Natural killer cell treated with Interleukin-12 subunit alpha and Interleukin-12 subunit beta and Interleukin-15 and Interleukin-18, amount 100 ng/mL, for 72 hours (primary cell): ENCODE results near the gene VSNL1. TPM values are rescaled to one million over a fixed set of nuclear protein-coding genes. Genes with fewer than 3 reads are reported as not detected.

Experiments
- ATAC-seq, 2 donors: fragments of 150-1000 bp; cut with Tn5 transposase in 1 of 2; sonication (Bioruptor Pico), chemical (Tn5 transposase) in 1 of 2; 2 replicates each; pipeline ENCODE4 v1.10.0; 2021
- DNase-seq: peaks from one replicate; pipeline ENCODE4 v3.0.0; 2022; ENCODE audit warnings: low spot score
- H3K27ac Mint-ChIP-seq, 2 donors: 1 replicate in 1 of 2; 2 replicates in 1 of 2; pipeline ENCODE4 v1.8.0; 2022; ENCODE audit warnings: mixed read lengths in 2 of 2, mild to moderate bottlenecking in 1 of 2, moderate library complexity in 1 of 2
- H3K27me3 Mint-ChIP-seq, 2 donors: 1 replicate in 1 of 2; 2 replicates in 1 of 2; pipeline ENCODE4 v1.8.0; 2022; ENCODE audit warnings: mixed read lengths in 2 of 2
- H3K36me3 Mint-ChIP-seq: one replicate; pipeline ENCODE4 v1.8.0; 2022; ENCODE audit warnings: mixed read lengths
- H3K4me1 Mint-ChIP-seq, 2 donors: 1 replicate in 1 of 2; 2 replicates in 1 of 2; pipeline ENCODE4 v1.8.0; 2022; ENCODE audit warnings: low read depth in 2 of 2, mixed read lengths in 2 of 2, mild to moderate bottlenecking in 1 of 2
- H3K4me3 Mint-ChIP-seq: one replicate; pipeline ENCODE4 v1.8.0; 2022; ENCODE audit warnings: mixed read lengths
- H3K9me3 Mint-ChIP-seq: 2 replicates; pipeline ENCODE4 v1.8.0; 2022; ENCODE audit warnings: mixed read lengths
- total RNA-seq, 2 donors: library from RNA; stranded (reverse); gene quantifications; one replicate each; pipeline ENCODE4 v1.2.3, GENCODE V29; 2022

Gene VSNL1
- not detected for total RNA-seq

GRCh38 chr2:17540093-17540812 is at the start of gene VSNL1:
TSS of gene VSNL1 (plus strand) at chr2:17540696. CDS start at chr2:17592075, 51,379 bp downstream.
- peaks cover 4% of the 10 kb centered on the region for H3K9me3 Mint-ChIP-seq
- no peaks in the 10 kb centered on the region for H3K4me1 Mint-ChIP-seq
- DNase-seq (no peak), ATAC-seq (no peak)
- no peak within 1 kb of the TSS for H3K27ac Mint-ChIP-seq
- peaks cover 14% of the 10 kb centered on the region for H3K36me3 Mint-ChIP-seq
- H3K4me3 Mint-ChIP-seq = no peak within 1 kb of the TSS
- H3K27me3 Mint-ChIP-seq = peaks cover 36 to 56% of the 10 kb centered on the region in 2 donors

GRCh38 chr2:17495590-17495989 is 44.9 kb upstream of the VSNL1 start:
- Mint-ChIP-seq H3K27ac (no peak overlapping the region), H3K27me3 (no peaks in the 10 kb centered on the region), H3K4me1 (no peaks in the 10 kb centered on the region), H3K36me3 (no peaks in the 10 kb centered on the region), H3K4me3 (no peak overlapping the region), H3K9me3 (peaks cover 3% of the 10 kb centered on the region)
- ATAC-seq (no peak), DNase-seq (no peak)

GRCh38 chr2:17497718-17498117 is 42.8 kb upstream of the VSNL1 start:
- ATAC-seq (no peak), DNase-seq (no peak)
- peaks cover 3% of the 10 kb centered on the region for H3K9me3 Mint-ChIP-seq
- H3K27me3 Mint-ChIP-seq = no peaks in the 10 kb centered on the region
- H3K4me3 Mint-ChIP-seq = no peak overlapping the region
- no peaks in the 10 kb centered on the region for H3K4me1 Mint-ChIP-seq
- no peaks in the 10 kb centered on the region for H3K36me3 Mint-ChIP-seq
- no peak overlapping the region for H3K27ac Mint-ChIP-seq

- ATAC-seq = no peak
These were observed 33.5 kb upstream of the VSNL1 start for GRCh38 chr2:17506736-17507616.

GRCh38 chr2:17515652-17516051 is 24.8 kb upstream of the VSNL1 start:
- Mint-ChIP-seq H3K4me1 (no peaks in the 10 kb centered on the region), H3K27me3 (peaks cover 2 to 11% of the 10 kb centered on the region in 2 donors), H3K27ac (no peak overlapping the region)

More at GRCh38 chr2:17506736-17507616, 33.5 kb upstream of the VSNL1 start:
- no peak for DNase-seq
- H3K9me3 Mint-ChIP-seq = peaks cover 7% of the 10 kb centered on the region
- H3K36me3 Mint-ChIP-seq = no peaks in the 10 kb centered on the region
- H3K27me3 Mint-ChIP-seq = no peaks in the 10 kb centered on the region
- H3K27ac Mint-ChIP-seq = no peak overlapping the region
- H3K4me1 Mint-ChIP-seq = no peaks in the 10 kb centered on the region
- no peak overlapping the region for H3K4me3 Mint-ChIP-seq

GRCh38 chr2:17517481-17518211 is 22.9 kb upstream of the VSNL1 start:
- H3K27me3 Mint-ChIP-seq = peaks cover 2 to 16% of the 10 kb centered on the region in 2 donors
- no peak overlapping the region for H3K27ac Mint-ChIP-seq
- peaks cover 4% of the 10 kb centered on the region for H3K9me3 Mint-ChIP-seq
- DNase-seq (no peak), ATAC-seq (no peak)
- no peaks in the 10 kb centered on the region for H3K4me1 Mint-ChIP-seq
- no peak overlapping the region for H3K4me3 Mint-ChIP-seq
- no peaks in the 10 kb centered on the region for H3K36me3 Mint-ChIP-seq

More at GRCh38 chr2:17515652-17516051, 24.8 kb upstream of the VSNL1 start:
- Mint-ChIP-seq H3K4me3 (no peak overlapping the region), H3K36me3 (no peaks in the 10 kb centered on the region), H3K9me3 (peaks cover under 1% of the 10 kb centered on the region)
- no peak for ATAC-seq
- DNase-seq = no peak

- no peak for DNase-seq
These were observed 22.0 kb upstream of the VSNL1 start, which contains the start of gene RAD51AP2 for GRCh38 chr2:17518212-17519154. TSS of gene RAD51AP2 (minus strand) at chr2:17518440. CDS start at chr2:17518415, 25 bp downstream.

GRCh38 chr2:17519486-17519885 is 21.0 kb upstream of the VSNL1 start:
- Mint-ChIP-seq H3K27ac (no peak overlapping the region), H3K9me3 (peaks cover 4% of the 10 kb centered on the region), H3K27me3 (peaks cover 2 to 16% of the 10 kb centered on the region in 2 donors), H3K36me3 (no peaks in the 10 kb centered on the region), H3K4me1 (no peaks in the 10 kb centered on the region), H3K4me3 (no peak overlapping the region)
- ATAC-seq (no peak), DNase-seq (no peak)

More at GRCh38 chr2:17518212-17519154, 22.0 kb upstream of the VSNL1 start, which contains the start of gene RAD51AP2:
- peaks cover 2 to 16% of the 10 kb centered on the region in 2 donors for H3K27me3 Mint-ChIP-seq
- ATAC-seq = no peak
- H3K9me3 Mint-ChIP-seq = peaks cover 4% of the 10 kb centered on the region
- H3K4me3 Mint-ChIP-seq = no peak within 1 kb of the TSS
- H3K4me1 Mint-ChIP-seq = no peaks in the 10 kb centered on the region
- no peak within 1 kb of the TSS for H3K27ac Mint-ChIP-seq
- no peaks in the 10 kb centered on the region for H3K36me3 Mint-ChIP-seq

- H3K27ac Mint-ChIP-seq = no peak overlapping the region
- no peak for ATAC-seq
- no peaks in the 10 kb centered on the region for H3K4me1 Mint-ChIP-seq
These were observed 19.7 kb upstream of the VSNL1 start for GRCh38 chr2:17520761-17521160.

GRCh38 chr2:17521621-17522020 is 18.9 kb upstream of the VSNL1 start:
- Mint-ChIP-seq H3K27ac (no peak overlapping the region), H3K9me3 (peaks cover 4% of the 10 kb centered on the region), H3K4me1 (no peaks in the 10 kb centered on the region), H3K4me3 (no peak overlapping the region), H3K36me3 (no peaks in the 10 kb centered on the region), H3K27me3 (peaks cover 2 to 16% of the 10 kb centered on the region in 2 donors)
- DNase-seq (no peak), ATAC-seq (no peak)

More at GRCh38 chr2:17520761-17521160, 19.7 kb upstream of the VSNL1 start:
- Mint-ChIP-seq H3K9me3 (peaks cover 4% of the 10 kb centered on the region), H3K4me3 (no peak overlapping the region), H3K36me3 (no peaks in the 10 kb centered on the region), H3K27me3 (peaks cover 2 to 16% of the 10 kb centered on the region in 2 donors)
- DNase-seq = no peak

- Mint-ChIP-seq H3K36me3 (no peaks in the 10 kb centered on the region), H3K27me3 (peaks cover 0 to 12% of the 10 kb centered on the region in 2 donors), H3K4me1 (no peaks in the 10 kb centered on the region), H3K27ac (no peak overlapping the region), H3K9me3 (peaks cover 4% of the 10 kb centered on the region), H3K4me3 (no peak overlapping the region)
- ATAC-seq = no peak
- no peak for DNase-seq
These were observed 18.2 kb upstream of the VSNL1 start for GRCh38 chr2:17522303-17522702.

- DNase-seq = no peak
- Mint-ChIP-seq H3K27me3 (no peaks in the 10 kb centered on the region), H3K27ac (no peak overlapping the region), H3K4me3 (no peak overlapping the region), H3K9me3 (peaks cover 3% of the 10 kb centered on the region), H3K4me1 (no peaks in the 10 kb centered on the region), H3K36me3 (no peaks in the 10 kb centered on the region)
- no peak for ATAC-seq
These were observed 10.7 kb upstream of the VSNL1 start for GRCh38 chr2:17529771-17530170.
